Psoas muscle (tissue), 8 donors: Measurements from ENCODE around the gene FOXP2. TPM values are rescaled to one million over a fixed set of nuclear protein-coding genes. Genes with fewer than 3 reads are reported as not detected.

Experiments
- ATAC-seq, 4 donors: fragments of 200-7000 bp; cut with Tn5 transposase; one replicate each; pipeline ENCODE4 v1.9.1; 2020; ENCODE audit warnings: moderate library complexity in 3 of 4, mild to moderate bottlenecking in 2 of 4
- DNase-seq, 2 donors: peaks; one replicate each; pipeline ENCODE4 v3.0.0-alpha.2; 2020
- H3K27ac ChIP-seq: fragments of 200-600 bp; one replicate; pipeline ENCODE4 v1.8.0; 2022
- H3K27me3 ChIP-seq, 3 donors: fragments of 200-600 bp in 1 of 3; one replicate each; pipeline versions ENCODE4 v1.6.1 to v1.8.0; 2013 to 2022; ENCODE audit warnings: low read length in 2 of 3, mild to moderate bottlenecking in 2 of 3, moderate library complexity in 1 of 3; ENCODE audit not compliant: insufficient read depth in 3 of 3
- H3K36me3 ChIP-seq, 2 donors: fragments of 200-600 bp in 1 of 2; one replicate each; pipeline versions ENCODE4 v1.6.1 to v1.8.0; 2013 to 2022; ENCODE audit warnings: low read depth in 1 of 2, mild to moderate bottlenecking in 1 of 2, moderate library complexity in 1 of 2; ENCODE audit not compliant: insufficient read depth in 1 of 2
- H3K4me1 ChIP-seq: fragments of 200-600 bp; one replicate; pipeline ENCODE4 v1.8.0; 2022
- H3K4me3 ChIP-seq: fragments of 200-600 bp; one replicate; pipeline ENCODE4 v1.8.0; 2022; ENCODE audit warnings: mild to moderate bottlenecking
- H3K9me3 ChIP-seq: fragments of 200-600 bp; one replicate; pipeline ENCODE4 v1.8.0; 2022
- WGBS, 3 donors: extraction: QIAGEN DNeasy Blood & Tissue Kit; methylation state at CpG; one replicate each; pipeline versions ENCODE4 v1.1.6 to v1.1.7; 2013; 5-methylcytosine and 5-hydroxymethylcytosine counted together
- intact Hi-C, 2 donors: fragments of 100-400 bp; cut with DNase I; formaldehyde crosslinking; loops; one replicate each; pipeline versions ENCODE4 v1.11.0 to v1.14.2; 2022
- polyA plus RNA-seq, 3 donors: library from polyadenylated mRNA; stranded (reverse); fragments of 200-250 nt; gene quantifications; one replicate each; pipeline ENCODE4 v1.2.3, GENCODE V29; 2013
- total RNA-seq, 4 donors: library from RNA; stranded (reverse); fragmentation: NEBNext Ultra II Directional in 2 of 4; extraction: Animal tissue kit (Norgen Biotek cat#: 25700) in 2 of 4; gene quantifications; one replicate each; pipeline versions ENCODE4 v1.2.1 to v1.2.4, GENCODE V29; 2021 to 2023
- TF ChIP-seq, protein P1 (sequence below): fragments of 200-600 bp; IDR thresholded peaks from one replicate; pipeline ENCODE4 v1.8.0; 2022; ENCODE audit warnings: antibody characterized with exemption
- donor health status: healthy with polysubstance abuse.
- donor health status: DM: no; HTN: no; CAD: no; lungs with moderate emphysema.
- donor health status: Bipolar disorder and iron deficiency.
- donor health status: healthy.
- donor health status: DM: yes; HTN: yes; CAD: no.
- donor health status: DM: no; HTN: no; CAD: no.
- donor health status: DM: no; HTN: no; CAD: no.
- donor health status: DM: yes; HTN: yes; CAD: no.

FOXP2 gene
- total and polyA plus RNA-seq, 7 donors = 0.35 to 6.7 (median 5.1) TPM

DNA sequence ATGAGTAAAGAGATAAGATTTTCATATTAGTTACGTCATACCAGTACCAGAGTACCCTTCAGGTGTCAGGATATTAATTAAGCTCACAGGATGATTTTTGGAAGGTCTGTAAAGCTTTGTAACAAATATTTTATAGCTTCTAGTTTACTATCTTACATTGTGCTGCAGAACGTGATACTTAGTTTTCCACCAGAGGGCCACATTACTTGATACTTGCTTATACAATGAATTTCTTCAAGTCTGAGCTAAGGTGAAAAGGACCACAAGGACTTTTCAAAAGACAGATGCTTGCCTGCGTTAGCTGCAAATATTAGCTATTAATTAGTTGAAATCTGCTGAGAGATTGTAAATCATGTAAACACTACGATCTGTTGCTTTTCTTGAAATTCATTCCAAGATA lies 12.2 kb downstream of the FOXP2 start:
- Histone ChIP-seq H3K27me3 (no peaks in the 10 kb centered on the region), H3K4me3 (no peak overlapping the region), H3K27ac (no peak overlapping the region), H3K9me3 (no peaks in the 10 kb centered on the region), H3K4me1 (peaks cover 44% of the 10 kb centered on the region), H3K36me3 (no peaks in the 10 kb centered on the region)
- TF ChIP-seq, protein P1, sequence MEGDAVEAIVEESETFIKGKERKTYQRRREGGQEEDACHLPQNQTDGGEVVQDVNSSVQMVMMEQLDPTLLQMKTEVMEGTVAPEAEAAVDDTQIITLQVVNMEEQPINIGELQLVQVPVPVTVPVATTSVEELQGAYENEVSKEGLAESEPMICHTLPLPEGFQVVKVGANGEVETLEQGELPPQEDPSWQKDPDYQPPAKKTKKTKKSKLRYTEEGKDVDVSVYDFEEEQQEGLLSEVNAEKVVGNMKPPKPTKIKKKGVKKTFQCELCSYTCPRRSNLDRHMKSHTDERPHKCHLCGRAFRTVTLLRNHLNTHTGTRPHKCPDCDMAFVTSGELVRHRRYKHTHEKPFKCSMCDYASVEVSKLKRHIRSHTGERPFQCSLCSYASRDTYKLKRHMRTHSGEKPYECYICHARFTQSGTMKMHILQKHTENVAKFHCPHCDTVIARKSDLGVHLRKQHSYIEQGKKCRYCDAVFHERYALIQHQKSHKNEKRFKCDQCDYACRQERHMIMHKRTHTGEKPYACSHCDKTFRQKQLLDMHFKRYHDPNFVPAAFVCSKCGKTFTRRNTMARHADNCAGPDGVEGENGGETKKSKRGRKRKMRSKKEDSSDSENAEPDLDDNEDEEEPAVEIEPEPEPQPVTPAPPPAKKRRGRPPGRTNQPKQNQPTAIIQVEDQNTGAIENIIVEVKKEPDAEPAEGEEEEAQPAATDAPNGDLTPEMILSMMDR = peak; percentile 36
- WGBS, 3 donors = 59 to 71% (median 60%) methylated on average over 4 of the region's 4 CpGs
- intact Hi-C loops = no loop called here
- peak in 3 of 4 donors; percentile 51 to 61 (median 56) for ATAC-seq
- no peak for DNase-seq

DNA sequence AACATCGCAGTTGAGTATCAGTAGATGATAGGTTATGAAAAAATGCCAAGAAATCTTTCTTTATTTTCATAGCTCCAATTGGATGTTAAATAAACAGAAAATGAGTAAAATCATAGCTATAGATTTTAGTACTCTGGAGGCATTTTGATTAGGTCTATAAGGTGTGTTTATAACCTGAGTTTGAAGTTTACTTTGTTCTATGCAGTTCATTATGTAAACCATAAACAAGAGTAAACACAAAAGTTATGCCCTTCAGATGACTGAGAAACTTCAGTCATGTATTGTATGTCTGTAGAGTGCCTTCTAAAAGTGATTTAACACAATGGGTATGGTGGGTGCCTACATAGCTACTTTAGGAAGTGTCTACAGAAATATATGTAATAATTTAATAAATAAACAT lies 13.6 kb downstream of the FOXP2 start:
- H3K27me3 ChIP-seq = no peaks in the 10 kb centered on the region
- H3K36me3 ChIP-seq = no peaks in the 10 kb centered on the region
- peaks cover 44% of the 10 kb centered on the region for H3K4me1 ChIP-seq
- DNase-seq (no peak), ATAC-seq (no peak)
- H3K4me3 ChIP-seq = no peak overlapping the region
- TF ChIP-seq, protein P1 = no peak
- H3K27ac ChIP-seq = no peak overlapping the region
- H3K9me3 ChIP-seq = no peaks in the 10 kb centered on the region
- WGBS, 3 donors = 80 to 93% (median 85%) methylated on average over 1 of the region's 1 CpG
- intact Hi-C loops = no loop called here

DNA sequence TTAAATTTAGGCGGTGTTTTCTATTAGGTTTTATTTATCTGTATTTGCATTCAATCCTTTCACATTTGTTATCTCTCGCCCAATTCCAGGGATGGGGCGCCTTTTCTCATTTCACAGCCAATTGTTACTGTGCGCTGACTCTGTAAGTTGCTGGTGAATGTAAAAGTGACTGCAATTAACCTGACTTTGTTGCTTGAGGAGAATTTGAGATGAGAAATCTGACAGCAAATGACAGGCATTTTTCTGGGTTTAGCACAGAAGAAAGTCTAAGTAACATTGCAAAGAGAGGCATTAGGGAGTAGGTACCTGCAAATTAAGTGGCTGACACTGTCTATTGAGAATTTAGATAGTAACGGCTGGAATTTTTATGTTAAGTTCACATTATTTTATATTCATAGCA lies 16.6 kb downstream of the FOXP2 start:
- DNase-seq (no peak), ATAC-seq (no peak)
- H3K4me1 ChIP-seq = peaks cover 28% of the 10 kb centered on the region
- TF ChIP-seq, protein P1 = no peak
- 91 to 94% (median 92%) methylated on average over 5 of the region's 5 CpGs for WGBS, 3 donors
- no peak overlapping the region for H3K27ac ChIP-seq
- H3K36me3 ChIP-seq = no peaks in the 10 kb centered on the region
- H3K9me3 ChIP-seq = no peaks in the 10 kb centered on the region
- no peak overlapping the region for H3K4me3 ChIP-seq
- intact Hi-C loops = loop anchor here in 1 of 2 donors (10.0 kb wide), 1 partner anchor 114 kb away; no protein-coding TSS in a partner anchor
- no peaks in the 10 kb centered on the region for H3K27me3 ChIP-seq

DNA sequence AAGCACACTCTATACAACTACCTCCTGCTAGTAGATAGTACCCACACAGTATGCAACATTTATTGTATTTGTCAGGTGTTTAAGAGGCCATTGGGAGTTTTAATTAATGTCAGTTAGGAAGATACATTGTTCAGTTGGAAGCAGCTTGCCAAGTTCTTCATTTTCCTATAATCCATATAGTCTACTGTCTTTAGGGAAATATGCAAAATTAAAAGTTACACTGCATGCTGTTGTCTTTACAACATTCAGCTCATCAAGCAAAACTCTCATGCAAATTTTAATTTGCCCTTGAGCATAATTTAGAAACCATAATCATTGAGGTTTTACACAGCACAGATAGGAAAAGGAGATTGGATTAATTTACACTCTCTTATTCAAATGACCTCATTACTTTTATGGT lies 17.4 kb downstream of the FOXP2 start:
- TF ChIP-seq, protein P1 = no peak
- peaks cover 28% of the 10 kb centered on the region for H3K4me1 ChIP-seq
- no peaks in the 10 kb centered on the region for H3K27me3 ChIP-seq
- intact Hi-C loops = loop anchor here in 1 of 2 donors (10.0 kb wide), 1 partner anchor 113 kb away; no protein-coding TSS in a partner anchor
- H3K9me3 ChIP-seq = no peaks in the 10 kb centered on the region
- H3K36me3 ChIP-seq = no peaks in the 10 kb centered on the region
- no peak for DNase-seq
- no peak overlapping the region for H3K27ac ChIP-seq
- ATAC-seq = no peak
- no peak overlapping the region for H3K4me3 ChIP-seq

DNA sequence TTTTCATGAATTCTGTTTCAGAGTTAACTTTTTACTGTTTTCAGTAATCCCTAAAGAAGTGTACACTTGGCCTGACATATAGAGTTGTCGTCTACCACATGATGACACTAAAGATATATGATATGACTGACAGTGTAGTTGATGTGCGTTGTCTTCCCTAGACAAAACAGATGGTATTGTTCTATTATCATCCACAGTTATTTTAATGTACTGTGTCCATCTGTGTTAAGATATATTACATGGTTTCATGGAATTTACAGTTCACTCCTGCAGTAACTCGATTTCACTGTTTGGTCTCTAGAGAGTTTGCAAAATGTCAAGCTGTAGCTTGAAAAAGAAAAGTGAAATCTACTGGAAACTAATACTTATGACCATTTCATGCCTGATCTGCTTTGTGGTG lies 18.1 kb downstream of the FOXP2 start:
- WGBS, 3 donors = 33 to 50% (median 34%) methylated on average over 3 of the region's 3 CpGs
- Histone ChIP-seq H3K9me3 (no peaks in the 10 kb centered on the region), H3K27ac (no peak overlapping the region), H3K36me3 (no peaks in the 10 kb centered on the region), H3K4me3 (no peak overlapping the region), H3K4me1 (peaks cover 28% of the 10 kb centered on the region), H3K27me3 (no peaks in the 10 kb centered on the region)
- no peak for DNase-seq
- intact Hi-C loops = loop anchor here in 1 of 2 donors (10.0 kb wide), 1 partner anchor 112 kb away; no protein-coding TSS in a partner anchor
- no peak for ATAC-seq
- TF ChIP-seq, protein P1 = no peak
